NCI-H774 (cell line): ENCODE measurements around the gene ITGA8.
"Not testable (repeated sequence)": the region's sequence is repeated elsewhere in the genome, so short reads cannot be mapped to it uniquely, and the experiment has no call there.

Experiments
- DNase-seq: peaks from one replicate; lab custom pipeline; 2025; lab: John Stamatoyannopoulos, UW

ITGA8 gene

DNA sequence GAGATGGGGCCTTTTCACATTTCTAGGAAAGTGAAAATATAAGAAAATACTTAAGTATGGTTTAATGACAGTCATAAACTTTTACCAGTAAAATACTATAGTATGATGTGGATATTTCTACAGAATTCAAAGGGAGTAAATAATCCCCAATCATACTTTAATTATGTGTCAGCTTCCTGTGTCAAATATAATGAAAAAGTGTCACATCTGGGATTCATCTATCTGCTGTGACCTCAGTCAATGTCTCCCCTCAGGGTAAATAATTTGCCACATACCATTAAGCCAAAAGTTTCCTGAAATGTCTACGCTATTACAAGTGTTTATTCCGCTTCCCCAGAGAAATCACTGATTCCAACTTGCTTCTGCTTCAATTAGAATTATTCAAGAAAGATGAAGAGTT, 110.5 kb downstream of the ITGA8 start:
- no peak for DNase-seq

- no peak for DNase-seq
These were observed 113.3 kb downstream of the ITGA8 start for GRCh38 chr10:15606377-15606776.

DNA sequence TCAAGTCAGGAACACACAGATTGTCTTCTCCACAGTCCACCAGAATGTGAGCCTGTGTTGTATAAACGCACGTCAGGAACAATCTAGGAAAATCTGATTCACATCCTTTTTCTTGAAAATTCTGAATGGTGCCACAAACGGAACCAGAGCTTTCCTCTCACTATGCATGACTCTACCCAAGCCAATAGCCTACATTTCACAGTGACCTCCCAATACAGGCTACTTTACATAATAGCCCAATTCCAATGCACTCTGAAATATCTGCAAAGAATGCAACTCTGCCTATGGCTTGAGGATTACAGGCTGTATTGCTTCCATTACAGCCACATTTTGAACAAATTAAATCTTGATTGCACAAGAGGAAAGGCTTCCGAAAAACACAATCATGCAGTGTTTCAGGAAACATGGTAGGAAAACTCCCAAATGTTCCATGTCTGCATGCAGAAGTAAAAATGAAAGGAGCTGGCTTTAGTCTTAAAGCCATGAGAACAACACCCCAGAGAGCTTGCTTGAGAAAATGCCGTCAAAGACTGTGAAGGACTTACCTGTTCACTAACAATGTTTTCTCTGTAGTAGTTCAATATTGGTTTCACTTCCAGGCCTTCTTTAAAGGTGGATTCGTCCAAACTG, 113.9 kb downstream of the ITGA8 start:
- DNase-seq = no peak

- no peak for DNase-seq
These were observed 116.2 kb downstream of the ITGA8 start for GRCh38 chr10:15603446-15604011.

- DNase-seq = no peak
These were observed 117.9 kb downstream of the ITGA8 start for GRCh38 chr10:15601819-15602218.

GRCh38 chr10:15595260-15595659, 124.5 kb downstream of the ITGA8 start:
- DNase-seq = no peak

DNA sequence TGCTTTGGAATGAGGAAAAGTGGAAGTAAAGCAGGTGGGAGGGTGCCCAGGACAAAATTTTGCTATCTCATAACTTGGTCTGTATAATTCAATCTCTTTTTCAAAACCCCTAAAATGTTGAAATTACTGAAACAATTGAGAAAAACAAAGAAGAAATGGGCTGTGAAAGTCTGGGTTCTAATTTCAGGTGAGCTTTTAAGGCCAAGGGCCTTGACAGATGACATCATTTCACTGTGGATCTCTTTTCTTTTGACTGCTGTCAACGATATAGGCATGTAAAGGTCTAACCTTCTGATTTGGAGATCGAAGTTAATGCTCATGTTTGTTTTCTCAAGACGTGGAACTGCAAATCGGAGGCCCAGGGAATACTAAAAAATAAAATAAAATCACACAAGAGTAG, 127.8 kb downstream of the ITGA8 start:
- DNase-seq = no peak

- DNase-seq = no peak
These were observed 128.3 kb downstream of the ITGA8 start for GRCh38 chr10:15591431-15591830.

DNA sequence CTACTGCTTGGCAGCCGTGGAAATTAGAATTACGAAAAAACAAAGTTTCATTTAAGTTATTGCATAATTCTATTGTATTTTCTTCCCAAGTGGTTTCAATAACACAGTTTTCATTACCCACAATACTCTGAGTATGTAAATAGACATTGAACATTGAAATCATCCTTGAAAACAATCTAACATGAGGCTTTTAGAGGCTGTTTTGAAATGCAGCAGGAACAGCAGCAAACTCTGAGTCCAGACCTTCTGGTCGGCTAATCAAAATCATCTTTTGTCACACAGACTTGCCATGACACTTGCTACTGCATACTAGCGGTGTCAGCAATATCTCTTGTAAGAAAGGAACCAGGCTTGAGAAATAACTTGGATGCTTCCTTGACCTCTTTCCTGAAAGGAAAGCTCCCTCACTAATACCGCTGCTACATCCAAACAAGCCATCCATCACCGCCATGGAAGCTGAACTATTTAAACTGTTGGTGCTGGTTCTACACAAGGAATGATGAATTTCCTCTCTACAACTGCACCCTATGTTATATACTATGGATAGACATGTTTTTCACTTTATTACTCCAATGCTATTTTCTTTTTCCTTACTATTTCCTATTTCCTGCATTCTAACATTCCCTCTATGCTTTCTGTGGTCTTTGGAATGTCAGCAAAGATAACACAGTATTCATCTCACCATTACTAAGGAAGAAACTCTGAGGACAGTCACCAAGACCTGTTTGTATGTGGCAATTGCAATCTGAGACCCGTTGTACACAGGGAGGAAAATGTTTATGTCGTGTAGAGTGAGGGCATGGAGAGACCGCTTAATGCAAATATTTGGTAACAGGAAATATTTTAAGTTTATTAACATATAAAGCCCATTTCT, 130.8 kb downstream of the ITGA8 start:
- DNase-seq = no peak

GRCh38 chr10:15588151-15588550, 131.6 kb downstream of the ITGA8 start:
- no peak for DNase-seq

DNA sequence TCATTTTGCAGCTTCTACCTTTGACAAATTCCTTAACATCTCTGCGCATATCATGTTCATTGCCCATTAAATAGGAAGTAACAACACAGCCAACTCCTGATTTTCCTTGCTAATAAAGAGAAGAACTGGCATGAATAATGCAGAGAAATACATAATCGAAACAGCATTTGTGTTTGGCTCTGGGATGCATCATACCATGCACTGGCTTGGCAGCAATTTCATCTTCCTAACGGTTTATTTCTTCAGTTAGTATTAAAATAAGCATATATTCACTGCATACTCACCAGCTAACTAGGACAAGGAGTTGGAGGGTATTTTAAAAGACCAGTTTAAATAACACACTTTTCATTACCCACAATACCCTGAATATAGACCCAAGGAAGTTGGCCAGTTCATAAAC, 132.5 kb downstream of the ITGA8 start:
- no peak for DNase-seq

DNA sequence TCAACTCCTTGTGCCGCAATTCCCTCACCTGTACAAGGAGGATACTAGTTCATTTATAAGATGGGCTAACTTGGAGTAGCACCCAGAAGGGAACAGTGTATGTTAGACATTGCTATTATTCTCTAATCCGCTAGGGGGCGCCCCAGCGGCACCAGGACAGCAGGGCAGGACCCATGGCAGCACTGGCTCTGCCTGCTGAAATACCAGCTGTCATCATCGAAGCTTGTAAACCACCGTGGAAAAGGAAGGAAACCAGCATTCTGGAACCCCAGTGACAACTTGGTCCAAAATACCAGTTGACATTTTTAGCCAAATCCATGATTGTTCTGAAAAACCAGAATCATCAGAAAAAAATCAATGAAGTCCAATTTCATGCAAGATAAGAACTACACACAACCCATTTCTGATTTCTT, 134.4 kb downstream of the ITGA8 start:
- peak; percentile 54 for DNase-seq

DNA sequence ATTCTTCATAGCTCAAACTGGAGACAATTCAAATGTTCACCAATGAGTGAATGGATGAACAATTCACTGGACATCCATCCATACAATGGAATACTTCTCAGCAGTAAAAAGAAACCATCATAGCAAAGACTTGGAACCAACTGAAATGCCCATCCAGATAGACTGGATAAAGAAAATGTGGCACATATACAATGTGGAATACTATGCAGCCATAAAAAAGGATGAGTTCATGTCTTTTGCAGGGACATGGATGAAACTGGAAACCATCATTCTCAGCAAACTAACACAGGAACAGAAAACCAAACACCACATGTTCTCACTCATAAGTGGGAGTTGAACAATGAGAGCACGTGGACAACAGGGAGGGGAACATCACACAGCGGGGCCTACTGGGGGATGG, 136.8 kb downstream of the ITGA8 start:
- not testable (repeated sequence) for DNase-seq

GRCh38 chr10:15579605-15580004, 140.1 kb downstream of the ITGA8 start:
- no peak for DNase-seq

- DNase-seq = no peak
These were observed 147.1 kb downstream of the ITGA8 start for GRCh38 chr10:15572531-15573045.

GRCh38 chr10:15571575-15571974, 148.1 kb downstream of the ITGA8 start:
- DNase-seq = no peak

DNA sequence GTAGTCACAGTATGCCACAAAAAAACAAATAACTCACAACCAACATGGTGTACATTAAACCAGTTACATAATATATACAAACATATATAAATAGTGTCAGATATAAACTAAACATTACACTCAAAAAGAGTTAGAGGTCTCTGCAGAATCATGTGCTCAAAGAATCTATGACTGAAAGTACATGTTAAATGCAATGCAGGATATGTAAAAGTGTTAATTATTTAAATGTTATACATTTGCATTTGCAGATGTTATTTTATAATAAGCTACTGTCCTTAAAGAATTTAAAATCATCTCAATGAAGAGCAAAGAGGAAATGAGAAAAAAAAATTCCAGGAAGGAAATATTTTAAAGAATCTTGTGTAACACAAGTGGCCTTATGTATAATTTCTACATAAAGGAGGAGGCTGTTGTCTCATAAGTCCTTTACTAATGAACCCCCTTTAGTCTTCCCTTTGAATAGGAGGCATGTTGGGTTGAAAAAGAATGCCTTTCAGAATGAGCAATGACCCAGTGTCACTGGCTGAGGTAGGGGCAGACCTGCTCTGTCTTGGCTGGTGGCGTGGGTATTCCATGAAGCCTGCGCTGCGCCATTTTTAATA, 148.9 kb downstream of the ITGA8 start:
- no peak for DNase-seq

- no peak for DNase-seq
These were observed 151.8 kb downstream of the ITGA8 start for GRCh38 chr10:15567952-15568351.

- DNase-seq = no peak
These were observed 156.5 kb downstream of the ITGA8 start for GRCh38 chr10:15563246-15563645.

DNA sequence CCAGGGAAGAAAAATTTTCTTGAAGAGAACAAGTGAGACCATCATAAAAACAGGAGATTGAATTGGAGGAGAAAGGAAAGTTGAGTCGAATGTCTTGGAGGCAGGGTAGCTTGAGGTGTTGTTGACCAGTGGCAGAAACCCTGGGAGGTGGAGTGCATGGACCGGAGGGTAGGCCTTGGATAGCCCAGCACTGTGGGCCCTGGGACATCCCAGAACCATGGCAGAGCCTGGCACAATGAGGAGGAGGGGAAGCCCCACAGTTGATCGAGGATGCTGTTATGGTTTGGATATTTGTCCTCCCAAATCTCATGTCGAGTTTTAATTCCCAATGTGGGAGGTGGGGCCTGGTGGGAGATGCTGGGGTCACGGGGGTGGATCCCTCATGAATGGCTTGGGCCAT, 157.1 kb downstream of the ITGA8 start:
- no peak for DNase-seq

DNA sequence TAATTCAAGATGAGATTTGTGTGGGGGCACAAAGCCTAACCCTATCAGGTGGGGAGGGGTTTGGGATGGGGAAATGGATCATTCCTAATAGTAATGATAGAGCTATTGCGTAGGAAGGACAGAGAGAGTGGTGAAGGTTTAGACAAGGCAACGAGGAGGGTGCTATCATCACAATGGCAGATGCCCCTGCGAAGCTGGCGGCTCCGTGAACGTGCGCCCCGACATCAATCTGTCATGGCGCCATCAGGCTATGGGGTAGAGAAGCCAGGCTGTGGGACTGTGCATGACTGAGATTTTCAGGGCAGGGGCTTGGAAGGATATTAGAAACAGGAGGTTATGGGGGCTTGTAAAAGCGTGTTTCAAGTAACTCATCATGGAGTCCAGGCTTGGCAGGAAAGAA, 157.6 kb downstream of the ITGA8 start:
- no peak for DNase-seq

DNA sequence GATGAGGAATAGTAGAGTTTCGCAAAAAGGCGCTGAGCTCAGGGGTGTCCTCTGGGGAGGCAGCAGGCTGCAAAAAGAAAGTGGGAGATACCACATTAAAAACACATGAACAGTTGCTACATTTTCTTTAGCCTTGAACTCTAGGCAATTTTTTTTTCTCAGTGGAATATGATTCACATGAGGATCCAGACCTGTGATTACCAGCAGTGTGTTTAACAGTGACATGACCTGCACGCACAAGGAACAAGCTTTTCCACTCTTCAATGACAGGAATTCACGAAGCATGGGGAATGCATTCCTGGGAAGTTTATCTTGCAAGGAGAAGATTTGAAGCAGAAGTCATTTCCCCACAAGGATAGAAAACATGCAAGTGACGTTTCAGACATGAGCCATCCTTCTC, 161.6 kb downstream of the ITGA8 start:
- no peak for DNase-seq

- not testable (repeated sequence) for DNase-seq
These were observed 162.6 kb downstream of the ITGA8 start for GRCh38 chr10:15557168-15557567.
